Esophagus squamous epithelium (tissue), 4 donors: ENCODE data around the gene DNM3.

Experiments
- POLR2A ChIP-seq, 4 donors: fragments of 450-650 bp; IDR thresholded peaks; one replicate each; pipeline ENCODE4 v1.6.1; 2017; ENCODE audit warnings: antibody characterized with exemption in 4 of 4, mild to moderate bottlenecking in 4 of 4, moderate library complexity in 3 of 4
- TF ChIP-seq, protein P1 (sequence below), 6 experiments: fragments of 450-650 bp in 4 of 6; fragments of 200-600 bp in 2 of 6; sonication (generic) in 2 of 6; IDR thresholded peaks; one replicate each; pipeline ENCODE4 v1.5.1; 2016 to 2019; ENCODE audit warnings: antibody characterized with exemption in 6 of 6, mild to moderate bottlenecking in 4 of 6, moderate library complexity in 4 of 6

DNA sequence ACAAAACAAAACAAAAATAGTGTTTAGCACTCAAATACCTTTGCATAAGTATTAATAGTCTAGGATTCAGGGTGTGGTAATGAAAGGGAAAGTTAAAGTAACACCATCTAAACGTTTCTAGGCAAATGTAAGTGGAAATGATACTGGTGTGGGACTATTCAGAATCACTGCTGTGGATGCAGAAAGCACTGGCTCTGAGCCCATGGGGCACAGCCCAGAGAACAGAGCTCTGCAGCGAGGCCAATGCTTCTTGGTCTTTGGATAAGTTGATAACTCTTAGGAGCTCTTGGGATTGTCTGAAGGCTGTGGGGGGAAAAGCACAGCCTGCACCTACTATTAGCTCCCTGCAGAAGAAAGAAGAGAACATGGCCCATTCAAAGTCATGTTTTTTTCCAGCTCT lies 21.4 kb upstream of the DNM3 start:
- TF ChIP-seq, protein P1, sequence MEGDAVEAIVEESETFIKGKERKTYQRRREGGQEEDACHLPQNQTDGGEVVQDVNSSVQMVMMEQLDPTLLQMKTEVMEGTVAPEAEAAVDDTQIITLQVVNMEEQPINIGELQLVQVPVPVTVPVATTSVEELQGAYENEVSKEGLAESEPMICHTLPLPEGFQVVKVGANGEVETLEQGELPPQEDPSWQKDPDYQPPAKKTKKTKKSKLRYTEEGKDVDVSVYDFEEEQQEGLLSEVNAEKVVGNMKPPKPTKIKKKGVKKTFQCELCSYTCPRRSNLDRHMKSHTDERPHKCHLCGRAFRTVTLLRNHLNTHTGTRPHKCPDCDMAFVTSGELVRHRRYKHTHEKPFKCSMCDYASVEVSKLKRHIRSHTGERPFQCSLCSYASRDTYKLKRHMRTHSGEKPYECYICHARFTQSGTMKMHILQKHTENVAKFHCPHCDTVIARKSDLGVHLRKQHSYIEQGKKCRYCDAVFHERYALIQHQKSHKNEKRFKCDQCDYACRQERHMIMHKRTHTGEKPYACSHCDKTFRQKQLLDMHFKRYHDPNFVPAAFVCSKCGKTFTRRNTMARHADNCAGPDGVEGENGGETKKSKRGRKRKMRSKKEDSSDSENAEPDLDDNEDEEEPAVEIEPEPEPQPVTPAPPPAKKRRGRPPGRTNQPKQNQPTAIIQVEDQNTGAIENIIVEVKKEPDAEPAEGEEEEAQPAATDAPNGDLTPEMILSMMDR (IDR thresholded peaks at IDR 0.05), result no peak
- no peak for TF ChIP-seq POLR2A (IDR thresholded peaks at IDR 0.05)
